Suprapubic skin (tissue), 4 donors: ENCODE measurements around the gene MED27. TPM values are rescaled to one million over a fixed set of nuclear protein-coding genes. Genes with fewer than 3 reads are reported as not detected.

Experiments
- DNase-seq, 2 donors: peaks; one replicate each; pipeline ENCODE4 v3.0.0-alpha.2; 2019; ENCODE audit warnings: low spot score in 2 of 2
- H3K27ac ChIP-seq: fragments of 200-600 bp; sonication (generic); one replicate; pipeline ENCODE4 v1.5.1; 2019
- H3K27me3 ChIP-seq: fragments of 200-600 bp; sonication (generic); one replicate; pipeline ENCODE4 v1.5.1; 2019
- H3K36me3 ChIP-seq: fragments of 200-600 bp; sonication (generic); one replicate; pipeline ENCODE4 v1.5.1; 2019
- H3K4me1 ChIP-seq: fragments of 200-600 bp; sonication (generic); one replicate; pipeline ENCODE4 v1.5.1; 2019
- H3K4me3 ChIP-seq: fragments of 200-600 bp; sonication (generic); one replicate; pipeline ENCODE4 v1.5.1; 2019; ENCODE audit warnings: mild to moderate bottlenecking
- H3K9me3 ChIP-seq: fragments of 200-600 bp; sonication (generic); one replicate; pipeline ENCODE4 v1.5.1; 2019
- EP300 ChIP-seq: sonication (generic); formaldehyde crosslinking; IDR thresholded peaks from one replicate; pipeline ENCODE4 v1.6.1; 2017; ENCODE audit warnings: antibody characterized with exemption
- POLR2A ChIP-seq, 2 donors: fragments of 450-650 bp; IDR thresholded peaks; one replicate each; pipeline ENCODE4 v1.6.1; 2017; ENCODE audit warnings: antibody characterized with exemption in 2 of 2, mild to moderate bottlenecking in 2 of 2, moderate library complexity in 2 of 2
- POLR2AphosphoS5 ChIP-seq, 3 donors: sonication (generic); formaldehyde crosslinking; IDR thresholded peaks; one replicate each; pipeline ENCODE4 v1.6.1; 2017; ENCODE audit warnings: antibody characterized with exemption in 3 of 3
- WGBS: methylation state at CpG from one replicate; pipeline ENCODE4 v1.1.5; 2018; 5-methylcytosine and 5-hydroxymethylcytosine counted together
- total RNA-seq, 4 donors: library from RNA; depleted of rRNA; stranded (reverse); fragments of >200 nt; gene quantifications; one replicate each; pipeline ENCODE4 v1.1.0, GENCODE V29; 2016
- TF ChIP-seq, protein P1 (sequence below), 2 donors: fragments of 200-600 bp in 1 of 2; fragments of 450-650 bp in 1 of 2; sonication (generic) in 1 of 2; IDR thresholded peaks; one replicate each; pipeline ENCODE4 v1.5.1; 2016 to 2019; ENCODE audit warnings: antibody characterized with exemption in 2 of 2, mild to moderate bottlenecking in 1 of 2, moderate library complexity in 1 of 2

Gene MED27
- total RNA-seq, 4 donors from 2014 or later = 12.6 to 20.3 (median 16.0) TPM

DNA sequence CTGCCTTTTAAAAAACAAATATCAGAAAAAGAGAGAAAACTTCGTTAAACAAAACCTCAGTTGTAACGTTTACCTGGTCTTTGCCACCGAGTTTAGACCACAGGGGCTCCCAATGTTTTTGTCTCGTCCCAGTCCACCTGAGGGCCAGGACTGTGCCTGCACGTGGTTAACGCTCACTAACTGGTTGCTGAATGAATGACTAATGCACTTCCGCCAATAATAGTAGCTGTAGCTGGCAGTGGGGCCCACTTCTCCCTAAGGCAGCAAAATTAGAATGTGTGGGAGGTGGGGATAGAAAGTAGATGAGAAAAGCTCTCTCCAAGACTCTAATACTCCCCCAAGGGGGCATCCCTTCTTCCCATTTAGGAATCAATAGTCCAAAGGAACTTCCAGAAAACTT lies 29.1 kb upstream of the MED27 start:
- no peaks in the 10 kb centered on the region for H3K36me3 ChIP-seq
- H3K27me3 ChIP-seq = peaks cover 39% of the 10 kb centered on the region
- TF ChIP-seq EP300 = no peak
- TF ChIP-seq POLR2A (IDR thresholded peaks at IDR 0.05) = no peak
- no peak for TF ChIP-seq POLR2AphosphoS5 (IDR thresholded peaks at IDR 0.05)
- TF ChIP-seq, protein P1, sequence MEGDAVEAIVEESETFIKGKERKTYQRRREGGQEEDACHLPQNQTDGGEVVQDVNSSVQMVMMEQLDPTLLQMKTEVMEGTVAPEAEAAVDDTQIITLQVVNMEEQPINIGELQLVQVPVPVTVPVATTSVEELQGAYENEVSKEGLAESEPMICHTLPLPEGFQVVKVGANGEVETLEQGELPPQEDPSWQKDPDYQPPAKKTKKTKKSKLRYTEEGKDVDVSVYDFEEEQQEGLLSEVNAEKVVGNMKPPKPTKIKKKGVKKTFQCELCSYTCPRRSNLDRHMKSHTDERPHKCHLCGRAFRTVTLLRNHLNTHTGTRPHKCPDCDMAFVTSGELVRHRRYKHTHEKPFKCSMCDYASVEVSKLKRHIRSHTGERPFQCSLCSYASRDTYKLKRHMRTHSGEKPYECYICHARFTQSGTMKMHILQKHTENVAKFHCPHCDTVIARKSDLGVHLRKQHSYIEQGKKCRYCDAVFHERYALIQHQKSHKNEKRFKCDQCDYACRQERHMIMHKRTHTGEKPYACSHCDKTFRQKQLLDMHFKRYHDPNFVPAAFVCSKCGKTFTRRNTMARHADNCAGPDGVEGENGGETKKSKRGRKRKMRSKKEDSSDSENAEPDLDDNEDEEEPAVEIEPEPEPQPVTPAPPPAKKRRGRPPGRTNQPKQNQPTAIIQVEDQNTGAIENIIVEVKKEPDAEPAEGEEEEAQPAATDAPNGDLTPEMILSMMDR (IDR thresholded peaks at IDR 0.05) = no peak
- 69% methylated on average over 7 of the region's 7 CpGs for WGBS
- no peak overlapping the region for H3K4me3 ChIP-seq
- DNase-seq = no peak
- no peaks in the 10 kb centered on the region for H3K4me1 ChIP-seq
- H3K27ac ChIP-seq = no peak overlapping the region
- H3K9me3 ChIP-seq = no peaks in the 10 kb centered on the region

DNA sequence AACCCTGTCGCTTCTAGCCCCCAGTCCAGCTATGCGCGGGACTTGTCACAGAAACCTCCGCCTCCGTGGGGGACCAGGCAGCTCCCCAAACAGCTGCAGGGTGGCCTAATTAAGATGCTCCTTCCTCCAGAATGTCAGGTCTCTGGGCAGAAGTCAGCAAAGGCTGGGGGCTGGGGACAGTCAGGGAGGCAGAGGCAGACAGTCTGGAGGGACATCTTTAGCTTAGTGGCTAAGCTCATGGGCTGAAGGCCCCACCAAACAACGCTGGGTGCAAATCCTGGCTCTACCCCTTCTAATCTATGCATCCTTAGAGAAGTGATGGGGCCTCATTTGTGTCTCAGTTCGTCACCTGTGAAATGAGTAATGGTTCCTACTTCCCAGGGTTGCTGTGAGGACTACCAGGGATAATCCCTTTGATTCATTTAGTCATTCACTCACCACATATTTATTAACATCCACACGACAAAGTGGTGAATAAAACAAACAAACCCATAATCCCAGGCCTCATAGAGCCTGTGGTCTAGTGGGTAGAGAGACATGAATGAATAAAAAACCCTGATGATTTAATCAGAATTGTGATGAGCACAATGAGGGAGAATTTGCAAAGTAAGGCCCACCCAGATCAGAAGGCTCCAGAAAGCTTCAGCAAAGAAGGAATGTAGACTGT lies 20.2 kb upstream of the MED27 start:
- Histone ChIP-seq H3K9me3 (no peaks in the 10 kb centered on the region), H3K4me1 (no peaks in the 10 kb centered on the region), H3K36me3 (no peaks in the 10 kb centered on the region), H3K27ac (no peak overlapping the region), H3K4me3 (no peak overlapping the region), H3K27me3 (peaks cover 36% of the 10 kb centered on the region)
- 66% methylated on average over 8 of the region's 8 CpGs for WGBS
- DNase-seq = no peak
- TF ChIP-seq POLR2AphosphoS5 (IDR thresholded peaks at IDR 0.05) = no peak
- TF ChIP-seq, protein P1 (IDR thresholded peaks at IDR 0.05) = no peak
- TF ChIP-seq EP300 = no peak
- TF ChIP-seq POLR2A (IDR thresholded peaks at IDR 0.05) = no peak

DNA sequence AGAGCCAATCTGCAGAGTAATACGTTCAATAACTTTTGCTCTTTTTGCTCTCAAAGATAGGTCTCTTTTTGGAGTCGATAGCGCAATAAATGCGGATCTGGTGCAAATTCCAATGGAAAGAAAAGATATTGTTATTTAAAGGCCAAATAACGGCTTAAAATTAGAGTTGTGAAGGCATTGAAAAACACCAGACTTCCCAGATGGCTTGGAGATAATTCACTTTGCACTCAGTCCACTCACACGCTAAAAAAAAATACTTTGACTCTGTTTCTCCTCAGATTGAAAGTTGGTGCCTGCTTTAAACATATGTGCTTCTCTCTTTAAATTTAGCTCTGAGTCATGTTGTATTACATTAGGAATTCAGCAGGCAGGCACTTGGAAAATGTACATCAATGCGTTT lies 19.5 kb upstream of the MED27 start:
- Histone ChIP-seq H3K4me1 (no peaks in the 10 kb centered on the region), H3K27ac (no peak overlapping the region), H3K4me3 (no peak overlapping the region), H3K27me3 (peaks cover 30% of the 10 kb centered on the region), H3K9me3 (no peaks in the 10 kb centered on the region), H3K36me3 (no peaks in the 10 kb centered on the region)
- no peak for DNase-seq
- 69% methylated on average over 7 of the region's 7 CpGs for WGBS
- TF ChIP-seq POLR2A (IDR thresholded peaks at IDR 0.05) = no peak
- TF ChIP-seq POLR2AphosphoS5 (IDR thresholded peaks at IDR 0.05) = no peak
- no peak for TF ChIP-seq EP300
- TF ChIP-seq, protein P1 (IDR thresholded peaks at IDR 0.05) = no peak

DNA sequence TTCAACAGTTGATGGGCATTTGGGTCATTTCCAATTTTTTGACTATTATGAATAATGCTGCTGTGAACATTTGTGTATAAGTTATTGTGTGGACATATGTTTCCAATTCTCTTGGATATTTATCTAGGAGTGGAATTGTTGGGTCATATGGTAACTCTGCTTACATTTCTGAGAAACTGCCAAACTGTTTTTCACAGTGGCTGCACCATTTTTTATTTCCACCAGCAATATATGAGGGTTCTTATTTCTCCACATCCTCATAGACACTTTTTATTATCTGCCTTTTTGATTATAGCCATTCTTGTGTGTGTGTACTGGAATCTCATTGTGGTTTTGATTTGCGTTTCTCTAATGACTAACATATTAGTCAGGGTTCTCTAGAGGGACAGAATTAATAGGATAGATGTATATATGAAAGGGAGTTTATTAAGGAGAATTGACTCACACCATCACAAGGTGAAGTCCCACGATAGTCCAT lies 14.7 kb upstream of the MED27 start:
- DNase-seq = no peak
- TF ChIP-seq POLR2AphosphoS5 (IDR thresholded peaks at IDR 0.05) = no peak

DNA sequence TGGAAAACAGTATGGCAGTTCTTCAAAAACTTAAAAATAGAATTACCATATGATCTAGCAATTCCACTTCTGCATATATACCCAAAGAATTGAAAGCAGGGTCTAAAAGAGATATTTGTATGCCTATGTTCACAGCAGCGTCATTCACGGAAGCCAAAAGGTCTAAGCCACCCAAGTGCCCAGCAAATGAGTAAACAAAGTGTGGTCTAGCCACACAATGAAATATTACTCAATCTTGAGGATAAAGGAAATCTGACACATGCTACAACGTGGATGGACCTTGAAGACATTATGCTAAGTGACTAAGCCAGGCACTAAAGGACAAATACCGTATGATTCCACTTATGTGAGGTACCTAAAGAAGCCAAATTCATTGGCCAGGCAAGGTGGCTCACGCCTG lies 11.1 kb upstream of the MED27 start:
- 80% methylated on average over 5 of the region's 5 CpGs for WGBS
- no peak for DNase-seq
- no peak overlapping the region for H3K27ac ChIP-seq
- no peak overlapping the region for H3K4me3 ChIP-seq
- H3K27me3 ChIP-seq = peaks cover 16% of the 10 kb centered on the region
- no peaks in the 10 kb centered on the region for H3K36me3 ChIP-seq
- no peaks in the 10 kb centered on the region for H3K9me3 ChIP-seq
- no peaks in the 10 kb centered on the region for H3K4me1 ChIP-seq
- TF ChIP-seq, protein P1 (IDR thresholded peaks at IDR 0.05) = no peak
- TF ChIP-seq POLR2AphosphoS5 (IDR thresholded peaks at IDR 0.05) = no peak
- no peak for TF ChIP-seq EP300
- no peak for TF ChIP-seq POLR2A (IDR thresholded peaks at IDR 0.05)

More for the DNA sequence above, 14.7 kb upstream of the MED27 start:
- Histone ChIP-seq H3K4me1 (no peaks in the 10 kb centered on the region), H3K27me3 (peaks cover 34% of the 10 kb centered on the region), H3K36me3 (no peaks in the 10 kb centered on the region), H3K27ac (no peak overlapping the region), H3K9me3 (no peaks in the 10 kb centered on the region), H3K4me3 (no peak overlapping the region)
- WGBS = 43% methylated on average over 2 of the region's 2 CpGs
